ENCODE results near the gene PRKCH.

DNA sequence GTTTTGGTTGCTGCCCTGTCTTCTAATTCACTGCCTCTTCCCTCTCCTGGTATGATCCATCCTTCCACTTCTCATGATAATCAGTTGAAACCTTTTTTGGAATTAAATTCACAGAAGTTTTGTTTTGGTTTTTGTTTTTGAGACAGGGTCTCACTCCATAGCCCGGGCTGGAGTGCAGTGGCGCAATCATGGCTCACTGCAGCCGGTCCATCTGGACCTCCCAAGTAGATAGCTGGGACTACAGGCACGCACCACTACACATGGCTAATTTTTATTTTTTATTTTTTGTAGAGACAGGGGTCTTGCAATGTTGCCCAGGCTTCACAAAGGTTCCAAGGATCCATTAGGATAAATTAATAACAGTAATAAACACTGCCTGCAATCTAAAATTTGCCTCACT, 164.3 kb downstream of the PRKCH start:
- TF ChIP-seq POLR2A (IDR thresholded peaks at IDR 0.05; ENCODE audit: low read length) (no peak), GATA1 (IDR thresholded peaks at IDR 0.05; ENCODE audit: low read depth, low read length) (no peak)
